OCI-LY7 (cell line): ENCODE results near the gene CSNK2A2. TPM values are rescaled to one million over a fixed set of nuclear protein-coding genes. Genes with fewer than 3 reads are reported as not detected.

Experiments used
- BruUV-seq: library from RNA; stranded (reverse); fragments of 400-500 nt; replicated peaks from 2 replicates; lab custom pipeline; 2021; lab: Mats Ljungman, UMichigan
- CTCF ChIA-PET: fragments of 300-600 bp; sonication (Branson Sonifier 250); formaldehyde crosslinking; loops from one replicate; lab custom pipeline; 2022; ENCODE audit warnings: antibody characterized with exemption; ENCODE audit not compliant: unreplicated experiment; lab: Charles Lee
- POLR2A ChIA-PET: fragments of 300-600 bp; sonication (Branson Sonifier 250); formaldehyde crosslinking; loops from one replicate; lab custom pipeline; 2022; ENCODE audit warnings: antibody characterized with exemption; lab: Charles Lee
- DNase-seq: peaks from one replicate; pipeline ENCODE4 v3.0.0-alpha.2; 2015; ENCODE audit warnings: low spot score
- H2AFZ ChIP-seq: fragments of 200-600 bp; sonication (generic), shearing (Covaris generic); 2 replicates; pipeline ENCODE4 v1.6.1; 2014; ENCODE audit warnings: mild to moderate bottlenecking, antibody characterized with exemption, low read length, moderate library complexity
- H3K27ac ChIP-seq: fragments of 200-600 bp; sonication (generic); 2 replicates; pipeline ENCODE4 v1.5.1; 2014; ENCODE audit warnings: mixed run types, low read depth, mild to moderate bottlenecking, moderate library complexity, low read length, inconsistent platforms; ENCODE audit not compliant: poor library complexity, severe bottlenecking
- H3K36me3 ChIP-seq: fragments of 200-600 bp; sonication (generic); 2 replicates; pipeline ENCODE4 v1.6.1; 2014; ENCODE audit warnings: mild to moderate bottlenecking, antibody characterized with exemption, low read length, moderate library complexity, mixed read lengths; ENCODE audit not compliant: insufficient read depth
- H3K4me1 ChIP-seq: fragments of 200-600 bp; sonication (generic); 2 replicates; pipeline ENCODE4 v1.5.1; 2014; ENCODE audit warnings: mild to moderate bottlenecking, low read length; ENCODE audit not compliant: insufficient read depth, poor library complexity, severe bottlenecking
- H3K4me2 ChIP-seq: fragments of 200-600 bp; sonication (generic); 2 replicates; pipeline ENCODE4 v1.6.1; 2014; ENCODE audit warnings: mild to moderate bottlenecking, low read length
- H3K4me3 ChIP-seq: fragments of 200-600 bp; sonication (generic); 2 replicates; pipeline ENCODE4 v1.5.1; 2014; ENCODE audit warnings: mild to moderate bottlenecking, low read depth, low read length; ENCODE audit not compliant: poor library complexity, severe bottlenecking
- H3K79me2 ChIP-seq: fragments of 200-600 bp; sonication (generic); 2 replicates; pipeline ENCODE4 v1.6.1; 2016; ENCODE audit warnings: low read depth, mild to moderate bottlenecking, low read length, moderate library complexity, mixed read lengths; ENCODE audit not compliant: insufficient read depth
- H3K9me2 ChIP-seq: fragments of 200-600 bp; sonication (generic); 2 replicates; pipeline ENCODE4 v1.6.1; 2016; ENCODE audit warnings: mild to moderate bottlenecking, low read length, mixed read lengths; ENCODE audit not compliant: insufficient read depth
- H3K9me3 ChIP-seq: fragments of 200-600 bp; sonication (generic); 2 replicates; pipeline ENCODE4 v1.6.1; 2014; ENCODE audit warnings: mild to moderate bottlenecking, mixed run types, low read length, mixed read lengths
- H4K20me1 ChIP-seq: fragments of 200-600 bp; sonication (generic); 2 replicates; pipeline ENCODE4 v1.6.1; 2014; ENCODE audit warnings: mild to moderate bottlenecking, antibody characterized with exemption, low read length, moderate library complexity, mixed read lengths; ENCODE audit not compliant: insufficient read depth
- CTCF ChIP-seq: fragments of 200-600 bp; sonication (generic); conservative IDR thresholded peaks from 2 replicates; pipeline ENCODE4 v1.5.1; 2014; ENCODE audit warnings: mild to moderate bottlenecking, antibody characterized with exemption, low read length, moderate library complexity, mixed read lengths
- EZH2phosphoT487 ChIP-seq: fragments of 200-600 bp; sonication (generic); IDR thresholded peaks from 2 replicates; pipeline ENCODE4 v1.6.1; 2018; ENCODE audit warnings: low read depth, borderline replicate concordance, mild to moderate bottlenecking, mixed run types, antibody characterized with exemption, low read length, moderate library complexity, mixed read lengths
- intact Hi-C: fragments of 100-400 bp; cut with micrococcal nuclease; formaldehyde crosslinking; loops from one replicate; pipeline ENCODE4 v1.10.0; 2022; ENCODE audit not compliant: unreplicated experiment
- total RNA-seq, 2 experiments: library from RNA; depleted of rRNA in 1 of 2; stranded (reverse); fragments of >200 nt in 1 of 2; shearing (Covaris generic) in 1 of 2; gene quantifications; 2 replicates each; pipeline ENCODE4 v1.2.3, GENCODE V29; 2014 to 2022

CSNK2A2 gene
- total RNA-seq, 2 experiments from 2014 or later: 28.7 to 106 TPM

GRCh38 chr16:58129097-58129936, 68.6 kb downstream of the CSNK2A2 start, which contains the start of gene CFAP20:
TSS of gene CFAP20 (minus strand) at chr16:58129381. CDS start at chr16:58129115, 266 bp downstream.
- H3K4me1 ChIP-seq: peaks cover 28% of the 10 kb centered on the region
- BruUV-seq: no TSS peak

GRCh38 chr16:58128711-58129096, 69.2 kb downstream of the CSNK2A2 start:
- DNase-seq: peak; percentile 57
- Histone ChIP-seq H3K9me2 (no peaks in the 10 kb centered on the region), H4K20me1 (peaks cover 38% of the 10 kb centered on the region), H3K4me1 (peaks cover 34% of the 10 kb centered on the region), H3K36me3 (0 out of 2 replicates have a peak, but pooled peaks cover 4% of the 10 kb centered on the region), H3K27ac (peak overlapping the region; percentile 88), H3K4me3 (peak overlapping the region; percentile 99), H3K79me2 (peaks cover 49% of the 10 kb centered on the region), H2AFZ (peak overlapping the region; percentile 82), H3K4me2 (peak overlapping the region; percentile 97), H3K9me3 (no peaks in the 10 kb centered on the region)
- TF ChIP-seq CTCF (no peak), EZH2phosphoT487 (no peak)
- ChIA-PET CTCF (interaction anchor here (0.6 to 1.0 kb wide), 2 partner anchors 7 to 147 kb away, joined by 3 read pairs; no protein-coding TSS in a partner anchor), POLR2A (interaction anchor here (0.6 to 1.5 kb wide), 13 partner anchors 8 to 461 kb away, joined by 3 to 5 read pairs (median 3); no protein-coding TSS in a partner anchor)
- no TSS peak for BruUV-seq
- intact Hi-C loops: loop anchor here (2.0 to 5.0 kb wide), 3 partner anchors 68 to 231 kb away; partner anchors contain the start of genes USB1 and ZNF319

More at GRCh38 chr16:58129097-58129936, 68.6 kb downstream of the CSNK2A2 start, which contains the start of gene CFAP20:
- CTCF ChIA-PET: interaction anchor here (1.0 to 1.1 kb wide), 3 partner anchors 8 to 96 kb away, joined by 3 to 4 read pairs (median 3); no protein-coding TSS in a partner anchor
- TF ChIP-seq EZH2phosphoT487 (no peak), CTCF (no peak)
- H3K4me3 ChIP-seq: peak within 1 kb of the TSS; percentile 99
- peak within 1 kb of the TSS; percentile 86 for H2AFZ ChIP-seq
- H3K36me3 ChIP-seq: 0 out of 2 replicates have a peak, but pooled peaks cover 4% of the 10 kb centered on the region
- H3K27ac ChIP-seq: peak within 1 kb of the TSS; percentile 88
- H3K4me2 ChIP-seq: peak within 1 kb of the TSS; percentile 97
- intact Hi-C loops: loop anchor here (2.0 to 5.0 kb wide), 3 partner anchors 67 to 232 kb away; partner anchors contain the start of genes USB1 and ZNF319
- peaks cover 43% of the 10 kb centered on the region for H3K79me2 ChIP-seq
- H3K9me3 ChIP-seq: no peaks in the 10 kb centered on the region
- H3K9me2 ChIP-seq: no peaks in the 10 kb centered on the region
- POLR2A ChIA-PET: interaction anchor here (0.6 to 1.5 kb wide), 20 partner anchors 7 to 601 kb away, joined by 3 to 5 read pairs (median 3); no protein-coding TSS in a partner anchor
- H4K20me1 ChIP-seq: peaks cover 32% of the 10 kb centered on the region
- peak; percentile 100 for DNase-seq
